Activated T-cell treated with anti-CD3 and anti-CD28 coated beads for 1 hour (primary cell): ENCODE measurements around the gene C22orf42.
"Not testable (repeated sequence)": the region's sequence is repeated elsewhere in the genome, so short reads cannot be mapped to it uniquely, and the experiment has no call there.

Experiments
- DNase-seq: peaks from one replicate; pipeline ENCODE4 v3.0.0-alpha.2; 2020; ENCODE audit warnings: low read depth

The C22orf42 gene

GRCh38 chr22:32135958-32136357 lies 23.1 kb downstream of the C22orf42 start:
- not testable (repeated sequence) for DNase-seq

GRCh38 chr22:32134796-32135195 lies 24.3 kb downstream of the C22orf42 start:
- not testable (repeated sequence) for DNase-seq

GRCh38 chr22:32132783-32133182 lies 26.3 kb downstream of the C22orf42 start:
- DNase-seq, result no peak

GRCh38 chr22:32132126-32132525 lies 27.0 kb downstream of the C22orf42 start:
- DNase-seq, result no peak

- DNase-seq, result no peak
Observed at GRCh38 chr22:32130464-32130863, 28.6 kb downstream of the C22orf42 start.

GRCh38 chr22:32127904-32128303 lies 31.2 kb downstream of the C22orf42 start:
- no peak for DNase-seq

GRCh38 chr22:32123657-32124056 lies 35.4 kb downstream of the C22orf42 start:
- no peak for DNase-seq

GRCh38 chr22:32122899-32123298 lies 36.2 kb downstream of the C22orf42 start:
- DNase-seq, result no peak

GRCh38 chr22:32120603-32121002 lies 38.5 kb downstream of the C22orf42 start:
- no peak for DNase-seq

- no peak for DNase-seq
Observed at GRCh38 chr22:32119568-32120235, 39.4 kb downstream of the C22orf42 start.

- DNase-seq, result no peak
Observed at GRCh38 chr22:32112380-32112779, 46.7 kb downstream of the C22orf42 start.

GRCh38 chr22:32106930-32107329 lies 52.2 kb downstream of the C22orf42 start:
- DNase-seq, result no peak

- no peak for DNase-seq
Observed at GRCh38 chr22:32103658-32104315, 55.3 kb downstream of the C22orf42 start.

- no peak for DNase-seq
Observed at GRCh38 chr22:32100711-32101110, 58.4 kb downstream of the C22orf42 start.
